OCI-LY1 (cell line): ENCODE measurements around the gene SMC4.

Experiments used
- EZH2 ChIP-seq: fragments of 200-600 bp; sonication (generic), shearing (Covaris generic); IDR thresholded peaks from 2 replicates; pipeline ENCODE4 v1.8.0; 2017; ENCODE audit warnings: borderline replicate concordance, mixed run types, mild to moderate bottlenecking, antibody characterized with exemption, low read length, moderate library complexity, mixed read lengths
- TF ChIP-seq, protein P1 (sequence below): fragments of 200-600 bp; sonication (generic), shearing (Covaris generic); IDR thresholded peaks from 2 replicates; pipeline ENCODE4 v1.5.1; 2017; ENCODE audit warnings: mild to moderate bottlenecking, antibody characterized with exemption, low read length, moderate library complexity, mixed read lengths

DNA sequence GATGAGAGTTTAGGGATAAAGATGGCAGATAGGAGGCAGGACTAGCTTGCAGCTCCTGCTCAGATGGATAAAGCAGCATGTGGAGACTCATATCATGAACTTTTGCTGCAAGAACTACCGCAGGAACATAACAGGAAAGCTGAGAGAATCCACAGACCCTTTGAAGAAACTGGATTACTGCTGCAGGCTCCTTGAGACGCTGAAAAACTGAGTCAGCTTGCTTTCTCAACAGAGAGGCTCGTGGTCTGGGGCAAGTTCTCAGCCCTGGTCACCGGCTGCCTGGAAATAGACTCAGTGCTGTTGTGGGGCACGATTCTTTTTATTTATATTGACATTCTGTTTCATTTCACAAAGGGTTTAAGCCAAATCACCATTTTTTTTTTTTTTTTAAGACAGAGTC is 78.9 kb downstream of the SMC4 start:
- TF ChIP-seq, protein P1, sequence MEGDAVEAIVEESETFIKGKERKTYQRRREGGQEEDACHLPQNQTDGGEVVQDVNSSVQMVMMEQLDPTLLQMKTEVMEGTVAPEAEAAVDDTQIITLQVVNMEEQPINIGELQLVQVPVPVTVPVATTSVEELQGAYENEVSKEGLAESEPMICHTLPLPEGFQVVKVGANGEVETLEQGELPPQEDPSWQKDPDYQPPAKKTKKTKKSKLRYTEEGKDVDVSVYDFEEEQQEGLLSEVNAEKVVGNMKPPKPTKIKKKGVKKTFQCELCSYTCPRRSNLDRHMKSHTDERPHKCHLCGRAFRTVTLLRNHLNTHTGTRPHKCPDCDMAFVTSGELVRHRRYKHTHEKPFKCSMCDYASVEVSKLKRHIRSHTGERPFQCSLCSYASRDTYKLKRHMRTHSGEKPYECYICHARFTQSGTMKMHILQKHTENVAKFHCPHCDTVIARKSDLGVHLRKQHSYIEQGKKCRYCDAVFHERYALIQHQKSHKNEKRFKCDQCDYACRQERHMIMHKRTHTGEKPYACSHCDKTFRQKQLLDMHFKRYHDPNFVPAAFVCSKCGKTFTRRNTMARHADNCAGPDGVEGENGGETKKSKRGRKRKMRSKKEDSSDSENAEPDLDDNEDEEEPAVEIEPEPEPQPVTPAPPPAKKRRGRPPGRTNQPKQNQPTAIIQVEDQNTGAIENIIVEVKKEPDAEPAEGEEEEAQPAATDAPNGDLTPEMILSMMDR = no peak
- no peak for TF ChIP-seq EZH2
